Smooth muscle cell (in vitro differentiated cells): ENCODE measurements around the gene RAB27A. TPM values are rescaled to one million over a fixed set of nuclear protein-coding genes. Genes with fewer than 3 reads are reported as not detected.
A peak's percentile ranks its signal among the peaks of the same experiment; 100 is the strongest.
"Not testable (repeated sequence)": the region's sequence is repeated elsewhere in the genome, so short reads cannot be mapped to it uniquely, and the experiment has no call there.

ENCODE experiments used
- DNase-seq: peaks from one replicate; lab custom pipeline; 2025; ENCODE audit not compliant: unreplicated experiment; lab: John Stamatoyannopoulos, UW
- H2AFZ ChIP-seq: fragments of 200-600 bp; sonication (generic); 2 replicates; pipeline ENCODE4 v1.6.0; 2016; ENCODE audit warnings: antibody characterized with exemption, low read depth, mild to moderate bottlenecking
- H3F3A ChIP-seq: fragments of 200-600 bp; sonication (generic); 2 replicates; pipeline ENCODE4 v1.6.0; 2017; ENCODE audit warnings: antibody characterized with exemption, low read depth
- H3K27ac ChIP-seq: fragments of 200-600 bp; sonication (generic); 2 replicates; pipeline ENCODE4 v1.5.1; 2016; ENCODE audit warnings: low read depth, mild to moderate bottlenecking
- H3K27me3 ChIP-seq: fragments of 200-600 bp; sonication (generic); 2 replicates; pipeline ENCODE4 v1.6.1; 2016; ENCODE audit warnings: low read depth, mild to moderate bottlenecking
- H3K36me3 ChIP-seq: fragments of 200-600 bp; sonication (generic); 2 replicates; pipeline ENCODE4 v1.5.1; 2016; ENCODE audit warnings: low read depth
- H3K4me1 ChIP-seq: fragments of 200-600 bp; sonication (generic); 2 replicates; pipeline ENCODE4 v1.5.1; 2016; ENCODE audit warnings: low read depth
- H3K4me2 ChIP-seq: fragments of 200-600 bp; sonication (generic); 2 replicates; pipeline ENCODE4 v1.6.0; 2016; ENCODE audit warnings: mild to moderate bottlenecking
- H3K4me3 ChIP-seq: fragments of 200-600 bp; sonication (generic); 2 replicates; pipeline ENCODE4 v1.5.1; 2016; ENCODE audit warnings: mild to moderate bottlenecking
- H3K79me2 ChIP-seq: fragments of 200-600 bp; sonication (generic); 2 replicates; pipeline ENCODE4 v1.6.0; 2016; ENCODE audit warnings: low read depth, mild to moderate bottlenecking
- H3K9ac ChIP-seq: fragments of 200-600 bp; sonication (generic); 2 replicates; pipeline ENCODE4 v1.6.0; 2016; ENCODE audit warnings: low read depth
- H3K9me3 ChIP-seq: fragments of 200-600 bp; sonication (generic); replicated peaks from 2 replicates; pipeline ENCODE4 v1.5.1; 2016; ENCODE audit warnings: low read depth
- H4K20me1 ChIP-seq: fragments of 200-600 bp; sonication (generic); 2 replicates; pipeline ENCODE4 v1.6.0; 2016; ENCODE audit warnings: low read depth
- CTCF ChIP-seq: fragments of 200-600 bp; sonication (generic); IDR thresholded peaks from 2 replicates; pipeline ENCODE4 v1.5.1; 2017; ENCODE audit warnings: borderline replicate concordance, mild to moderate bottlenecking, antibody characterized with exemption; ENCODE audit not compliant: insufficient read depth, poor library complexity, severe bottlenecking
- WGBS: methylation state at CpG from one replicate; pipeline ENCODE4 v1.1.7; 2016; ENCODE audit warnings: low lambda C conversion rate; 5-methylcytosine and 5-hydroxymethylcytosine counted together
- polyA plus RNA-seq: library from polyadenylated mRNA; unstranded; fragments of >200 nt; fragmentation: Nextera tagmentation; extraction: Ambion mirVana; gene quantifications from 2 replicates; pipeline ENCODE4 v1.2.1, GENCODE V29; 2016
- total RNA-seq: library from RNA; depleted of rRNA; stranded (reverse); fragments of >200 nt; gene quantifications from 2 replicates; pipeline ENCODE4 v1.2.3, GENCODE V29; 2014

Gene RAB27A
- total and polyA plus RNA-seq, 2 experiments from 2014 or later, result 14.6 to 15.6 TPM

GRCh38 chr15:55254916-55255679 is 34.5 kb downstream of the RAB27A start:
- H3K4me2 ChIP-seq, result no peak overlapping the region
- H3K27me3 ChIP-seq, result no peaks in the 10 kb centered on the region
- no peaks in the 10 kb centered on the region for H3F3A ChIP-seq
- H3K36me3 ChIP-seq, result no peaks in the 10 kb centered on the region
- no peaks in the 10 kb centered on the region for H3K9me3 ChIP-seq
- no peak overlapping the region for H3K9ac ChIP-seq
- no peaks in the 10 kb centered on the region for H4K20me1 ChIP-seq
- peaks cover 10% of the 10 kb centered on the region for H3K79me2 ChIP-seq
- H3K4me1 ChIP-seq, result no peaks in the 10 kb centered on the region
- no peak overlapping the region for H3K4me3 ChIP-seq
- WGBS, result 94% methylated on average over 4 of the region's 4 CpGs
- no peak for TF ChIP-seq CTCF
- no peak overlapping the region for H2AFZ ChIP-seq
- no peak overlapping the region for H3K27ac ChIP-seq
- no peak for DNase-seq

DNA sequence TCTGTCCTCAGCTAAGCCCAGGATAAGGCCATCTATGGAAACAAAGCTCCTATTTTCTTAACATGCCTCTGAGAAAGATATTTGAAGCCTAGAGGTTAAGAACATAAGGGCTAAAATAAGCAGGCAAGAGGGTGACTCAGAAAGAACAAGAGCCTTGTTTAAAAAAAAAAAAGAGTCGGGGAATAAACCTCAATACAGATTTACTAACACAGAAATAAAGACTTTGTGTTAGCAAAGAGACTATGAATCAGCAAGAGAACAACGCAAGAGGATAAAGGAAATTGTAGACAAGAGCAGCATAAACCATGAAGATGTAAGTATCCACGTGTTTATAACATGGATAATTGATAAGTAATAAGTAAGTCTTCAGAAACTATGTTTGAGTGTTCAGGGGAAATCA is 36.0 kb downstream of the RAB27A start:
- H2AFZ ChIP-seq, result peak overlapping the region; percentile 5
- H3K4me2 ChIP-seq, result peak overlapping the region; percentile 73
- no peaks in the 10 kb centered on the region for H4K20me1 ChIP-seq
- H3K79me2 ChIP-seq, result peaks cover 6% of the 10 kb centered on the region
- DNase-seq, result no peak
- H3K9ac ChIP-seq, result peak overlapping the region; percentile 14
- H3F3A ChIP-seq, result no peaks in the 10 kb centered on the region
- no peaks in the 10 kb centered on the region for H3K4me1 ChIP-seq
- 4% methylated on average over 3 of the region's 3 CpGs for WGBS
- no peaks in the 10 kb centered on the region for H3K36me3 ChIP-seq
- no peaks in the 10 kb centered on the region for H3K9me3 ChIP-seq
- peak overlapping the region; percentile 79 for H3K27ac ChIP-seq
- H3K4me3 ChIP-seq, result no peak overlapping the region
- TF ChIP-seq CTCF, result no peak
- no peaks in the 10 kb centered on the region for H3K27me3 ChIP-seq

DNA sequence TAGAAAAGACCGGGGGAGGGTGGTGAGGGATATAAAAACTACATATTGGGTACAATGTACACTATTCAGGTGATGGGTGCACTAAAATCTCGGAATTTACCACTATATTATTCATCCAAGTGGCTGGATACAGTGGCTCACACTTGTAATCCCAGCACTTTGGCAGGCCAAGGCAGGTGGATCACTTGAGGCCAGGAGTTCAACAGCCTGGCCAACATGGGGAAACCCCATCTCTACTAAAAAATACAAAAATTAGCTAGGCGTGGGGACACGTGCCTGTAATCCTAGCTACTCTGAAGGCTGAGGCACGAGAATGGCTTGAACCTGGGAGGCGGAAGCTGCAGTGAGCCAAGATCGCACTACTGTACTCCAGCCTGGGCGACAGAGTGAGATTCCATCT is 37.4 kb downstream of the RAB27A start:
- H3K79me2 ChIP-seq, H2AFZ ChIP-seq, H3K4me1 ChIP-seq, H4K20me1 ChIP-seq, H3K4me2 ChIP-seq, H3K9ac ChIP-seq, H3K9me3 ChIP-seq, DNase-seq, H3K27ac ChIP-seq, H3F3A ChIP-seq, H3K27me3 ChIP-seq, H3K36me3 ChIP-seq, H3K4me3 ChIP-seq: not testable (repeated sequence)
- 91% methylated on average over 8 of the region's 8 CpGs for WGBS

- DNase-seq, result no peak
- Histone ChIP-seq H3K9ac (no peak overlapping the region), H3K79me2 (peaks cover 4% of the 10 kb centered on the region), H3K27me3 (no peaks in the 10 kb centered on the region), H3K27ac (no peak overlapping the region), H3K4me3 (no peak overlapping the region), H3K4me2 (no peak overlapping the region), H3K36me3 (no peaks in the 10 kb centered on the region), H4K20me1 (no peaks in the 10 kb centered on the region), H3K9me3 (no peaks in the 10 kb centered on the region), H3K4me1 (no peaks in the 10 kb centered on the region), H2AFZ (no peak overlapping the region), H3F3A (no peaks in the 10 kb centered on the region)
- TF ChIP-seq CTCF, result no peak
- WGBS, result 77% methylated on average over 4 of the region's 4 CpGs
These were observed 38.7 kb downstream of the RAB27A start for GRCh38 chr15:55250941-55251340.
